ENCODE measurements around the gene CPNE1. TPM values are rescaled to one million over a fixed set of nuclear protein-coding genes. Genes with fewer than 3 reads are reported as not detected.

CPNE1 gene
- total and polyA plus RNA-seq, 2 experiments from 2014 or later: 166 to 172 TPM

DNA sequence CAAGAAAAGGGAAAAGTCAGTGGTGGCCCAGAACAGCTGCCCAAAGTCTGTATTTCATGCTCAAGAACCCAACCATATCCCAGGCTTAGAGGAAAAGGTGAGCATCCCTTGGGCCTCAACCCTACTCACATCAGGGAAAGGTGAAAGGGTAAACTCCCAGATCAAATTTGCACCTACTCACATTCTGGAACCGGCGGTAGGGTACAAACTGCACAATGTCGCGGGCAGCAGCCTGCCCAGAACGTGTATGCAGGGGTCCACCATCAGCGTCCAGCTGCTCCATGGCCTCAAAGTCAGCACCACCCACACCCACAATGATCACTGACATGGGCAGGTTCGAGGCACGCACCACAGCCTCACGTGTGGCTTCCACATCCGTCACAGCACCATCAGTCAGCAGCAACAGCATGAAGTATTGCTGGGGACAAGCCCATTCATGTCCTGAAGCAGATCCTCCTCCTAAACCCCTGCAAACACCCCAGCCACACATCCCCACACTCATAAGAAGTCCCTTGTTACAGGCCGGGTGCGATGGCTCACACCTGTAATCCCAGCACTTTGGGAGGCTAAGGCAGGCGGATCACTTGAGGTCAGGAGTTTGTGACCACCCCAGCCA lies 38.2 kb downstream of the CPNE1 start:
- 93 to 96% methylated on average over 13 of the region's 13 CpGs for WGBS, 2 experiments (ENCODE audit: low coverage in 1 of 2, low lambda C conversion rate in 2 of 2, missing lambda C conversion rate in 2 of 2)

DNA sequence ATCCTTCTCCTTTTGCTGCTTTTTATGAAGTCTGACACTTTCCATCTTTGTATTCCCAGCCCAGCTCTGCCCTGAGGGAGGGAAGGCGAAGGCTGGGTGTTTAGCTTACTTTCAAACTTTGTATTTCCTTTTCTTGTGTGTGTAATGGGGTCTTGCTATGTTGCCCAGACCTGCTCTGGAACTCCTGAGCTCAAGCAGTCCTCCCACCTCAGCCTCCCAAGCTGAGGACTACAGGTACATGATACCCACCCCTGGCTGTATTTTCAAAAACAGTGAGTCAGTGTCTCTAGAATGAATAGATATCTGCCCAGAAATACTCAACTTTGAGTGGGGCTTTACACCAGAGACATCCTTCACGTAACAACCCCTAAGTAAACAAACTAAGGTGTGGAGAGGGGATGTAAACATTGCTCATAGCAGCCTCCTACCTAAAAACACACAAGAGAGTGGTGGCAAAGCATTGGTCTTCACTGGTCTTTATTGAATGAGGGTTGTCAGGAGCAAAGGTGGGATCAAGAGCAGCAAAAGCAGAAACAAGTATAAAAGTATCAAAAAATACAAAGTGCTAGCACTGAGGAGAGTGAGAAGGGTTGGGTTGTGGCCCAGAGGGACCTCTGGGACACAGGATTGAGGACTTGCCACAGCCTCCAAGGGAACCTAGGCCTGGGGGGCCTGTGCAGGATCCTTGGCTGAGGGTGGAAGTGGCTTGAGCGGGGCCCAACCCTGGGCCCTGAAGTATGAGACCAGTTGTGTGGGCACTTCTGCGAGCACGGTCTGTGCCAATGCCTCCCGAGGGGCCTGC lies 38.9 kb downstream of the CPNE1 start:
- in situ Hi-C loops (cut with MboI): no loop called here
- peaks cover 28% of the 10 kb centered on the region; the same call in 1 of the 2 replicates for H3K36me3 ChIP-seq (ENCODE audit: low read depth)
- H3K9me2 ChIP-seq (ENCODE audit: insufficient read depth): no peaks in the 10 kb centered on the region
- H3K27ac ChIP-seq: no peak overlapping the region
- DNase-seq: no peak
- no peaks in the 10 kb centered on the region for H3K4me1 ChIP-seq (ENCODE audit: insufficient read depth)
- no peaks in the 10 kb centered on the region for H3K27me3 ChIP-seq (replicated peaks; ENCODE audit: insufficient read depth)
- H3K4me2 ChIP-seq (ENCODE audit: unreplicated experiment): no peak overlapping the region
- no peaks in the 10 kb centered on the region for H4K20me1 ChIP-seq (ENCODE audit: insufficient read depth)
- no peak overlapping the region for H2AFZ ChIP-seq
- H3K9me3 ChIP-seq (ENCODE audit: low read depth): no peaks in the 10 kb centered on the region
- peaks cover 20% of the 10 kb centered on the region for H3F3A ChIP-seq (ENCODE audit: insufficient read depth)
- no peak overlapping the region for H3K4me3 ChIP-seq
- H3K79me2 ChIP-seq (ENCODE audit: insufficient read depth): no peaks in the 10 kb centered on the region
- no peak for TF ChIP-seq EZH2phosphoT487 (IDR thresholded peaks at IDR 0.05; ENCODE audit: insufficient read depth, low read depth)
- TF ChIP-seq EZH2 (IDR thresholded peaks at IDR 0.05; ENCODE audit: insufficient read depth, poor library complexity, severe bottlenecking): no peak
- H3K9ac ChIP-seq: no peak overlapping the region
- 98% methylated on average over 5 to 6 of the region's 6 CpGs for WGBS, 2 experiments (ENCODE audit: low coverage in 1 of 2, low lambda C conversion rate in 2 of 2, missing lambda C conversion rate in 2 of 2)

More for the DNA sequence above, 38.2 kb downstream of the CPNE1 start:
- no peaks in the 10 kb centered on the region for H3K4me1 ChIP-seq (ENCODE audit: insufficient read depth)
- H3F3A ChIP-seq (ENCODE audit: insufficient read depth): peaks cover 17% of the 10 kb centered on the region
- H4K20me1 ChIP-seq (ENCODE audit: insufficient read depth): no peaks in the 10 kb centered on the region
- H2AFZ ChIP-seq: no peak overlapping the region
- H3K27ac ChIP-seq: no peak overlapping the region
- no peak overlapping the region for H3K4me3 ChIP-seq
- H3K79me2 ChIP-seq (ENCODE audit: insufficient read depth): no peaks in the 10 kb centered on the region; the same call in 1 of the 2 replicates
- H3K36me3 ChIP-seq (ENCODE audit: low read depth): peaks cover 28% of the 10 kb centered on the region; the same call in 1 of the 2 replicates
- H3K27me3 ChIP-seq (replicated peaks; ENCODE audit: insufficient read depth): no peaks in the 10 kb centered on the region
- no peak overlapping the region for H3K4me2 ChIP-seq (ENCODE audit: unreplicated experiment)
- TF ChIP-seq EZH2phosphoT487 (IDR thresholded peaks at IDR 0.05; ENCODE audit: insufficient read depth, low read depth): no peak
- TF ChIP-seq EZH2 (IDR thresholded peaks at IDR 0.05; ENCODE audit: insufficient read depth, poor library complexity, severe bottlenecking): no peak
- no peak overlapping the region for H3K9ac ChIP-seq
- H3K9me2 ChIP-seq (ENCODE audit: insufficient read depth): no peaks in the 10 kb centered on the region
- in situ Hi-C loops (cut with MboI): no loop called here
- no peaks in the 10 kb centered on the region for H3K9me3 ChIP-seq (ENCODE audit: low read depth)
- DNase-seq: no peak

DNA sequence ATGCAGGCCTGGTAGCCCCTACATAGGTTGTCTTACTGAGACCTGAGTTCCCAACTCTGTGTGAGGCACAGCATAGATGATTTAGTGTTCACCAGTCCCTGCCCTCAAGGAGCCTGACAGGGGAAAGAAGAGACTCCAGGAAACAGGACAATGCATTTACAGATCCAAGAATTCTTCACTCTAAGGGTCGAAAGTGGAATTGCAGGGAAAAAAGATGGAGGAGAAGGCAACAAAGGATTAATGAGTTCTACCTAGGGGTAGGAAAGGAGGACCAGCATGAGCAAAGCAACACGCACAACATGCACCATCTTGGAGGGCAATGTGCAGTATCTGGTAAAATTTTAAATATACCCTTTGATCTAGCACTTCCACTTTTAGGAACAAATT lies 43.1 kb downstream of the CPNE1 start:
- no peak for DNase-seq
- no peak overlapping the region for H2AFZ ChIP-seq
- no peaks in the 10 kb centered on the region for H4K20me1 ChIP-seq (ENCODE audit: insufficient read depth)
- H3K9ac ChIP-seq: no peak overlapping the region
- TF ChIP-seq EZH2 (IDR thresholded peaks at IDR 0.05; ENCODE audit: insufficient read depth, poor library complexity, severe bottlenecking): no peak
- TF ChIP-seq EZH2phosphoT487 (IDR thresholded peaks at IDR 0.05; ENCODE audit: insufficient read depth, low read depth): no peak
- H3K4me1 ChIP-seq (ENCODE audit: insufficient read depth): peaks cover 10% of the 10 kb centered on the region
- H3K79me2 ChIP-seq (ENCODE audit: insufficient read depth): no peaks in the 10 kb centered on the region
- H3K4me3 ChIP-seq: no peak overlapping the region
- H3K4me2 ChIP-seq (ENCODE audit: unreplicated experiment): no peak overlapping the region
- H3K27ac ChIP-seq: no peak overlapping the region
- H3F3A ChIP-seq (ENCODE audit: insufficient read depth): peaks cover 29% of the 10 kb centered on the region
- no peaks in the 10 kb centered on the region for H3K9me2 ChIP-seq (ENCODE audit: insufficient read depth)
- no peaks in the 10 kb centered on the region for H3K27me3 ChIP-seq (replicated peaks; ENCODE audit: insufficient read depth)
- peaks cover 10% of the 10 kb centered on the region; the same call in 1 of the 2 replicates for H3K36me3 ChIP-seq (ENCODE audit: low read depth)
- WGBS, 2 experiments (ENCODE audit: low coverage in 1 of 2, low lambda C conversion rate in 2 of 2, missing lambda C conversion rate in 2 of 2): 96 to 97% methylated on average over 2 of the region's 2 CpGs
- in situ Hi-C loops (cut with MboI): no loop called here
- no peaks in the 10 kb centered on the region for H3K9me3 ChIP-seq (ENCODE audit: low read depth)

DNA sequence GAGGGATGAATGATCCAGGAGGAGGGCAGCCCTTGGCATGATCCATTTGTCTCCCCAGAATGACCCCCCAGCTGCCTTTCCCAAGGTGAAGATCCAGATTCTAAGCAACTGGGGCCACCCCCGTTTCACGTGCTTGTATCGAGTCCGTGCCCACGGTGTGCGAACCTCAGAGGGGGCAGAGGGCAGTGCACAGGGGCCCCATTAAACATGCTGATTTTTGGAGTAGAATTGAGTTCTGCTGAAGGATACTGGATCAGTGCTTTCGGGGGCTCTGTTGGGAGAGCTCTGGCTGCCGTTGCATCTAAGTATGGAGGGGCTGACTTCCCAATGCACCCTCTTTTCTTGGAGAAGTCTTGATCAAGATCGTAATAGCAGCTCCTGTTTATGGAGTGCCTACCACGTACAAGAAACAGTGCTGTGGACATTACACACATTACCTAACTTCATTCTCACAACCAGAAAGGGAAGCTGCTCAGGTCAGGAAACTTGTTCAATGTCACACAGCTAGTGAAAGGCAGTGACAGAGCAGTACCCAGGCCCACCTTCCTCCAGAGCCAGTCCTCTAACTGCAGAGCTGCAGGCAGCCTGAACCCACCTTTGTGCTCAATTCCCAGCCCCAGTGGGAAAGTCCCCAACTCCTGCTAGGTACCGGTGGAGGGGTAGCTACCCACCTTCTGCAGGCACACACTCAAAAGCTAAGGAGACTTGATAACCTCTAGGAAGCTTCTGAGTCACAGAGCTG lies 43.7 kb downstream of the CPNE1 start:
- no peak for TF ChIP-seq EZH2phosphoT487 (IDR thresholded peaks at IDR 0.05; ENCODE audit: insufficient read depth, low read depth)
- no peak for TF ChIP-seq EZH2 (IDR thresholded peaks at IDR 0.05; ENCODE audit: insufficient read depth, poor library complexity, severe bottlenecking)
- H2AFZ ChIP-seq: no peak overlapping the region
- no peaks in the 10 kb centered on the region for H3K27me3 ChIP-seq (replicated peaks; ENCODE audit: insufficient read depth)
- H3K36me3 ChIP-seq (ENCODE audit: low read depth): peaks cover 7% of the 10 kb centered on the region; the same call in 1 of the 2 replicates
- no peaks in the 10 kb centered on the region for H4K20me1 ChIP-seq (ENCODE audit: insufficient read depth)
- no peak overlapping the region for H3K27ac ChIP-seq
- no peaks in the 10 kb centered on the region for H3K79me2 ChIP-seq (ENCODE audit: insufficient read depth)
- H3K4me1 ChIP-seq (ENCODE audit: insufficient read depth): peaks cover 10% of the 10 kb centered on the region
- H3K9ac ChIP-seq: no peak overlapping the region
- H3F3A ChIP-seq (ENCODE audit: insufficient read depth): peaks cover 29% of the 10 kb centered on the region
- WGBS, 2 experiments (ENCODE audit: low coverage in 1 of 2, low lambda C conversion rate in 2 of 2, missing lambda C conversion rate in 2 of 2): 75% methylated on average over 11 of the region's 11 CpGs
- in situ Hi-C loops (cut with MboI): no loop called here
- no peak for DNase-seq
- no peaks in the 10 kb centered on the region for H3K9me3 ChIP-seq (ENCODE audit: low read depth)
- H3K9me2 ChIP-seq (ENCODE audit: insufficient read depth): no peaks in the 10 kb centered on the region
- no peak overlapping the region for H3K4me2 ChIP-seq (ENCODE audit: unreplicated experiment)
- H3K4me3 ChIP-seq: no peak overlapping the region
